Sigmoid colon (tissue), 3 donors: ENCODE data around the gene TSPAN18.

ENCODE experiments used
- POLR2A ChIP-seq, 2 donors: fragments of 450-650 bp; IDR thresholded peaks; one replicate each; pipeline ENCODE4 v1.6.1; 2016; ENCODE audit warnings: antibody characterized with exemption in 2 of 2, mild to moderate bottlenecking in 2 of 2, moderate library complexity in 2 of 2
- TF ChIP-seq, protein P1 (sequence below), 4 experiments: fragments of 450-650 bp in 3 of 4; fragments of 200-600 bp in 1 of 4; IDR thresholded peaks; one replicate each; pipeline ENCODE4 v1.5.1; 2016 to 2019; ENCODE audit warnings: antibody characterized with exemption in 4 of 4, mild to moderate bottlenecking in 3 of 4, moderate library complexity in 2 of 4

- TF ChIP-seq, protein P1, sequence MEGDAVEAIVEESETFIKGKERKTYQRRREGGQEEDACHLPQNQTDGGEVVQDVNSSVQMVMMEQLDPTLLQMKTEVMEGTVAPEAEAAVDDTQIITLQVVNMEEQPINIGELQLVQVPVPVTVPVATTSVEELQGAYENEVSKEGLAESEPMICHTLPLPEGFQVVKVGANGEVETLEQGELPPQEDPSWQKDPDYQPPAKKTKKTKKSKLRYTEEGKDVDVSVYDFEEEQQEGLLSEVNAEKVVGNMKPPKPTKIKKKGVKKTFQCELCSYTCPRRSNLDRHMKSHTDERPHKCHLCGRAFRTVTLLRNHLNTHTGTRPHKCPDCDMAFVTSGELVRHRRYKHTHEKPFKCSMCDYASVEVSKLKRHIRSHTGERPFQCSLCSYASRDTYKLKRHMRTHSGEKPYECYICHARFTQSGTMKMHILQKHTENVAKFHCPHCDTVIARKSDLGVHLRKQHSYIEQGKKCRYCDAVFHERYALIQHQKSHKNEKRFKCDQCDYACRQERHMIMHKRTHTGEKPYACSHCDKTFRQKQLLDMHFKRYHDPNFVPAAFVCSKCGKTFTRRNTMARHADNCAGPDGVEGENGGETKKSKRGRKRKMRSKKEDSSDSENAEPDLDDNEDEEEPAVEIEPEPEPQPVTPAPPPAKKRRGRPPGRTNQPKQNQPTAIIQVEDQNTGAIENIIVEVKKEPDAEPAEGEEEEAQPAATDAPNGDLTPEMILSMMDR (IDR thresholded peaks at IDR 0.05): no peak
- TF ChIP-seq POLR2A (IDR thresholded peaks at IDR 0.05): no peak
Measured at GRCh38 chr11:44901120-44901633, 174.4 kb downstream of the TSPAN18 start.
